Effector memory CD8-positive, alpha-beta T cell (primary cell): Measurements from ENCODE around the gene TACC2.
"Not testable (repeated sequence)": the region's sequence is repeated elsewhere in the genome, so short reads cannot be mapped to it uniquely, and the experiment has no call there.

Experiments
- ATAC-seq: fragments of 150-1000 bp; cut with Tn5 transposase; replicated peaks from 2 replicates; pipeline ENCODE4 v1.10.0; 2021; ENCODE audit warnings: mild to moderate bottlenecking, moderate library complexity
- DNase-seq, 3 experiments: peaks; one replicate each; pipeline ENCODE4 v3.0.0; 2021
- H3K27ac Mint-ChIP-seq, 2 donors: one replicate each; pipeline ENCODE4 v1.8.0; 2022; ENCODE audit warnings: mild to moderate bottlenecking in 2 of 2, mixed read lengths in 2 of 2, moderate library complexity in 2 of 2
- H3K27me3 Mint-ChIP-seq, 2 donors: one replicate each; pipeline ENCODE4 v1.8.0; 2022; ENCODE audit warnings: mixed read lengths in 2 of 2
- H3K36me3 Mint-ChIP-seq: one replicate; pipeline ENCODE4 v1.8.0; 2022; ENCODE audit warnings: mild to moderate bottlenecking, moderate library complexity, mixed read lengths; ENCODE audit not compliant: insufficient read depth
- H3K4me1 Mint-ChIP-seq, 2 donors: one replicate each; pipeline ENCODE4 v1.8.0; 2022; ENCODE audit warnings: low read depth in 2 of 2, mixed read lengths in 2 of 2
- H3K4me3 Mint-ChIP-seq, 2 donors: one replicate each; pipeline ENCODE4 v1.8.0; 2022; ENCODE audit warnings: mild to moderate bottlenecking in 2 of 2, mixed read lengths in 2 of 2, moderate library complexity in 2 of 2
- H3K9me3 Mint-ChIP-seq, 2 donors: one replicate each; pipeline ENCODE4 v1.8.0; 2022; ENCODE audit warnings: mixed read lengths in 2 of 2

The TACC2 gene

DNA sequence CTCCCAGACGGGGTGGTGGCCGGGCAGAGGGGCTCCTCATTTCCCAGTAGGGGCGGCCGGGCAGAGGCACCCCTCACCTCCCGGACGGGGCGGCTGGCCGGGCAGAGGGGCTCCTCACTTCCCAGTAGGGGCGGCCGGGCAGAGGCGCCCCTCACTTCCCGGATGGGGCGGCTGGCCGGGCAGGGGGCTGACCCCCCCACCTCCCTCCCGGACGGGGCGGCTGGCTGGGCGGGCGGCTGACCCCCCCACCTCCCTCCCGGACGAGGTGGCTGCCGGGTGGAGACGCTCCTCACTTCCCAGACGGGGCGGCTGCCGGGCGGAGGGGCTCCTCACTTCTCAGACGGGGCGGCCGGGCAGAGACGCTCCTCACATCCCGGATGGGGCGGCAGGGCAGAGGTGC lies 214.2 kb downstream of the TACC2 start:
- not testable (repeated sequence) for H3K4me1 Mint-ChIP-seq, ATAC-seq, H3K27ac Mint-ChIP-seq, H3K9me3 Mint-ChIP-seq, H3K4me3 Mint-ChIP-seq, H3K36me3 Mint-ChIP-seq, DNase-seq
- H3K27me3 Mint-ChIP-seq, result peaks cover 0 to 17% of the 10 kb centered on the region in 2 donors

DNA sequence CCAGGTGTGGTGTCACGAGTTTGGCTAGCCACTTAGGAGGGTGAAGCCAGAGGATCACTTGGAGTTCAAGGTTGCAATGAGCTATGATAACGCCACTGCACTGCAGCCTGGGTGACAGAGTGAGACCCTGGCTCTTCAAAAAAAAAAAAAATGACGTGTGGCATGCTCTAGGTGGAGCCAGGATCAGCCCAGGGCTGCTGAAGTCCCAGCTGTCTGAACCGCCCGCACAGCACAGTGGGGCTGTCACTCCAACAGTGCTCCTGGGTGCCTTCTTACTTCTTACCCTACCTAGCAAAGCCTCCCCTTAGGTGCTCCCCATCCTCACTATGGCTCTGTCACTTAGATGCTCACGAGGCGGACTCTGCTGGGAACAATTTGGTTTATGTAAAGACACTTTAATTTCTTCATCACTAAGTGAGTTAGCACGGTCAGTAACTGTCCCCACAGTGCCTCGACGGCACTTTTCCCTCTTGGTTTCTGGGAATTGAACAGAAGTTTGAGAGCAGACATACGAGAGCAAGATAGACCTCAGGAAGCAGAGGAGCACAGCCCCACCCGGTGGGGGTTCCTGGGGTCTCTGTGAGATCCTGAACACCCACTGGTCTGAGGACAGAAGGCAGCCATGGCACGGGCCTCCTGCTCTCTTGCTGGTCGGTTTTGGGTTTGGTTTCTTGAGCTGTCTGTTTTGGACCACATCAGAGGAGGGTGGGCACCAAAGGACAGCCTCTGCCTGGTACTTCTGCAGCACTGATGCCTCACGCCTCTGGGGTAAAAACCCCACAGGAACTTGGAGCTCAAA lies 215.9 kb downstream of the TACC2 start:
- H3K4me1 Mint-ChIP-seq, result no peaks in the 10 kb centered on the region
- ATAC-seq (no peak), DNase-seq (no peak)
- no peaks in the 10 kb centered on the region for H3K9me3 Mint-ChIP-seq
- H3K27ac Mint-ChIP-seq, result no peak overlapping the region
- no peaks in the 10 kb centered on the region for H3K36me3 Mint-ChIP-seq
- no peak overlapping the region for H3K4me3 Mint-ChIP-seq
- H3K27me3 Mint-ChIP-seq, result peaks cover 8 to 23% of the 10 kb centered on the region in 2 donors

DNA sequence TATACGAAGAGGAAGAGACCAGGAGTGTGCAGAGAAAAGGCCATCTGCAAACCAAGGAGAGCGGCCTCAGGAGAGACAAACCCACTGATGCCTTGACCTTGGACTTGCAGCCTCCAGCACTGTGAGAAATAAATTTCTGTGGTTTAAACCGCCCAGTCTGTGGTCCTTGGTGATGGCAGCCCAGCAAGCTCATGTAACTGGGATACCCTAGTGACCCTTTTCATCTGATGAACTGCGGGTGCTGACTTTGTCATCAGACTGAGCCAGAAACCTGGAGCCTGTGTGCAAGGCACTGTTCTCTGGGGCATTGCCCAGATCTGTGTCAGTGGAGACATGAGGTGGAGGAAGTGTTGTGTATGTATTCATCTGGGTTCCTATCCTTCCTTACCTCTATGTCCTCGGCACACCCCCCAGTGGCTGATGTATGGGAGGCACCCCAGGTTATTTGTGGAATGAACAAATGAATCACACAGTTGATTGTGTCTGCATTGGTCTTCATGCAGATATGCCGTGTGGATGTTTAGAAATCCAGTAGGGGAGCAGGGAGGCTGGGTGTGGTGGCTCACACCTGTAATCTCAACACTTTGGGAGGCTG lies 217.6 kb downstream of the TACC2 start:
- no peaks in the 10 kb centered on the region for H3K4me1 Mint-ChIP-seq
- no peak overlapping the region for H3K4me3 Mint-ChIP-seq
- no peak overlapping the region for H3K27ac Mint-ChIP-seq
- peaks cover 11 to 34% of the 10 kb centered on the region in 2 donors for H3K27me3 Mint-ChIP-seq
- ATAC-seq (no peak), DNase-seq (no peak)
- H3K36me3 Mint-ChIP-seq, result no peaks in the 10 kb centered on the region
- H3K9me3 Mint-ChIP-seq, result no peaks in the 10 kb centered on the region

DNA sequence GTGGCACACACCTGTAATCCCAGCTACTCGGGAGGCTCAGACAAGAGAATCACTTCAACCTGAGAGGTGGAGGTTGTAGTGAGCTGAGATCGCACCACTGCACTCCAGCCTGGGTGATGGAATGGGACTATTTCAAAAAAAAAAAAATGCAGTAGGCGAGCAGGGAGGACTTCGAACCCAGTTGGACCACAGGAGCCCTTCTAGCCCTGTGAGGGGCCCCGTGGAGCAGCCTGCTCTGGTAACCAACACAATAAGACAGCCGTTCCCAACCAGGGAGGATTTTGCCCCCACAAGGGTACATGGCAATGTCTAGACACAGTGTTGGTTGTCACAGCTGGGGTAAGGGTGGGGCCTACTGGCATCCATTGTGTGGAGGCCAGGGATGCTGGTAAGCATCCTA lies 218.2 kb downstream of the TACC2 start:
- Mint-ChIP-seq H3K36me3 (no peaks in the 10 kb centered on the region), H3K27me3 (peaks cover 11 to 40% of the 10 kb centered on the region in 2 donors), H3K4me1 (no peaks in the 10 kb centered on the region), H3K27ac (no peak overlapping the region), H3K4me3 (no peak overlapping the region), H3K9me3 (no peaks in the 10 kb centered on the region)
- DNase-seq, result no peak
- no peak for ATAC-seq

DNA sequence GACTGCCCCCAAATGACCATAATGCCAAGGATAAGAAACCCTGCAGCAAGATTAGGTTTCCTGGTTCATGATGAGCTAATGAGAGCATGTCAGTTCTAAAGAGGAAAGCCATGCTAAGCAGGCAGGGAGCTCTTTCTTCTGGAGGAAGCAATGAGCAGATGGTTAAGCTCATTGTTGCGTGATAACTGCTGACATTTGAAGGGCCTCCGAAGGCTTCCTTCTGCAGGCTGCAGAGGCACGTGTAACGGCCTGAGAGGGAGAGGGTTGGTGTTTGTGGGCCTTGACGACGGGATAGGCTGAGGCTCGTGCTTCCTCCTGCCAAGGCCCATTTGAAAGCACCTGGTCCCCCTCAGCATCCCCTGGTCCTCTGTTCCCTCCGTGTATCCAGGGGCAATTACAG lies 218.6 kb downstream of the TACC2 start:
- no peak overlapping the region for H3K4me3 Mint-ChIP-seq
- no peaks in the 10 kb centered on the region for H3K9me3 Mint-ChIP-seq
- DNase-seq, result no peak
- H3K27me3 Mint-ChIP-seq, result peaks cover 11 to 44% of the 10 kb centered on the region in 2 donors
- no peaks in the 10 kb centered on the region for H3K4me1 Mint-ChIP-seq
- H3K36me3 Mint-ChIP-seq, result no peaks in the 10 kb centered on the region
- no peak overlapping the region for H3K27ac Mint-ChIP-seq
- no peak for ATAC-seq

DNA sequence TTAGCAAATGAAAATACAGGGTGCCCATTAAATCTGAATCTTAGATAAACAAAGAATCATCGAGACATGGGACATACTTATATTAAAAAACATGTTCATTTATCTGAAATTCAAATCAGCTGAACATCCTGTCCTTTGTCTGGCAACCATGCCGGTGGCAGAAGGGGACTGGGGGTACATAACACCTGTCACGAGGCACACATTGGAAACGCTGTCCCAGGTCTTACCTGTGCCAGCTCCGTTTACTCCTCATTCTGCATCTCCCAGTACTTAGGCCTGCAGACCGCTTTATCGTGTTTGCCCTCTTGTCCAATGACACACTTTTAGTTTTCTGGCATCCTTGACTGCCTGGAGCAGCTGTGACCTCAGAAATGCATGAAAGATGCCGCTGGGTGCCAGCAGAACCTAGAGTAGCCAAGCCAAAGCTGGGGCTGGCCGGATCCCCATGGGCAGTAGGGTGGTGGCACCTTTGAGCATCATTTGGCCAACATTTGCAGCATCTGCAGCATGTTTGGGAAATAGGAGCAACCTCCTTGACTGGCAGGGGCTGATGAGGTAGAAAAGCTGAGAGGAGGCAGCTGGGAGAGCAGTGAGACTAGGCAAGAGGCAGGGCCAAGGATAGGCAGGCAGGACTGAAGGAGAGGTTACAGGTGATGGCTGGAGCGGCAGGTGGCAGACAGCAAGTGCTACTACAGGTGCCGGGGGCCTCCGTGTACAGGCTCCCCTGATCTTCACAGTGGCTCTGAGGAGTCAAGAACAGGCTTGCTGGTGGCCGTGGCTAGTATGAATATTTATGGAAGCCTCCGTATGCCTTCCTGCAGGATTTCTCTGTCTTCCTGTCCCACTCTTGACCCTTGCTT lies 219.8 kb downstream of the TACC2 start:
- ATAC-seq (no peak), DNase-seq (no peak)
- Mint-ChIP-seq H3K4me1 (no peaks in the 10 kb centered on the region), H3K27me3 (peaks cover 19 to 48% of the 10 kb centered on the region in 2 donors), H3K36me3 (no peaks in the 10 kb centered on the region), H3K27ac (no peak overlapping the region), H3K4me3 (no peak overlapping the region), H3K9me3 (no peaks in the 10 kb centered on the region)

DNA sequence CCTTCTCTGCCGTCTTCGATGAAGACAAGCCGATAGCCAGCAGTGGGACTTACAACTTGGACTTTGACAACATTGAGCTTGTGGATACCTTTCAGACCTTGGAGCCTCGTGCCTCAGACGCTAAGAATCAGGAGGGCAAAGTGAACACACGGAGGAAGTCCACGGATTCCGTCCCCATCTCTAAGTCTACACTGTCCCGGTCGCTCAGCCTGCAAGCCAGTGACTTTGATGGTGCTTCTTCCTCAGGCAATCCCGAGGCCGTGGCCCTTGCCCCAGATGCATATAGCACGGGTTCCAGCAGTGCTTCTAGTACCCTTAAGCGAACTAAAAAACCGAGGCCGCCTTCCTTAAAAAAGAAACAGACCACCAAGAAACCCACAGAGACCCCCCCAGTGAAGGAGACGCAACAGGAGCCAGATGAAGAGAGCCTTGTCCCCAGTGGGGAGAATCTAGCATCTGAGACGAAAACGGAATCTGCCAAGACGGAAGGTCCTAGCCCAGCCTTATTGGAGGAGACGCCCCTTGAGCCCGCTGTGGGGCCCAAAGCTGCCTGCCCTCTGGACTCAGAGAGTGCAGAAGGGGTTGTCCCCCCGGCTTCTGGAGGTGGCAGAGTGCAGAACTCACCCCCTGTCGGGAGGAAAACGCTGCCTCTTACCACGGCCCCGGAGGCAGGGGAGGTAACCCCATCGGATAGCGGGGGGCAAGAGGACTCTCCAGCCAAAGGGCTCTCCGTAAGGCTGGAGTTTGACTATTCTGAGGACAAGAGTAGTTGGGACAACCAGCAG lies 221.7 kb downstream of the TACC2 start:
- Mint-ChIP-seq H3K4me1 (no peaks in the 10 kb centered on the region), H3K4me3 (no peak overlapping the region), H3K9me3 (no peaks in the 10 kb centered on the region), H3K36me3 (no peaks in the 10 kb centered on the region), H3K27me3 (peaks cover 24 to 60% of the 10 kb centered on the region in 2 donors), H3K27ac (no peak overlapping the region)
- ATAC-seq (no peak), DNase-seq (no peak)

DNA sequence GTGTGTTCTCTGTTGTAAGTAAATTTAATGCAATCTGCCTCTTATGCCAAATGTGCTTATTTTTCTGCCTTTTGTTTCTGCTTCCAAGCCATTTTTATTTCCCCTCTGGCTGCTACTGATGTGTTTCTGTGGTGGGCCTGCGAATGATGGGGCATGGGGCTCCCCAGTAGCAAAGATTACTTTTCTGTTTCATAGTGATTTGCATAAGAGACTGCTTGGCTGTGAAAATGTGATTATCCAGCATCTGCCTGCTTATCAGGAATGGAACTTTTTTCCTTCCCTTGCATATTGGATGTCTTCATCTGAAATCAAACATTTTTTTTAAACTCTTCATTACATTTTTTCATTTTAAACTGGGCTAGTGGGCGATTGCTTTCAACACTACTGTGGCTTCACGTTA lies 224.4 kb downstream of the TACC2 start:
- no peaks in the 10 kb centered on the region for H3K4me1 Mint-ChIP-seq
- H3K36me3 Mint-ChIP-seq, result no peaks in the 10 kb centered on the region
- H3K9me3 Mint-ChIP-seq, result no peaks in the 10 kb centered on the region
- ATAC-seq, result no peak
- H3K4me3 Mint-ChIP-seq, result no peak overlapping the region
- no peak overlapping the region for H3K27ac Mint-ChIP-seq
- H3K27me3 Mint-ChIP-seq, result peaks cover 33 to 57% of the 10 kb centered on the region in 2 donors
- no peak for DNase-seq

DNA sequence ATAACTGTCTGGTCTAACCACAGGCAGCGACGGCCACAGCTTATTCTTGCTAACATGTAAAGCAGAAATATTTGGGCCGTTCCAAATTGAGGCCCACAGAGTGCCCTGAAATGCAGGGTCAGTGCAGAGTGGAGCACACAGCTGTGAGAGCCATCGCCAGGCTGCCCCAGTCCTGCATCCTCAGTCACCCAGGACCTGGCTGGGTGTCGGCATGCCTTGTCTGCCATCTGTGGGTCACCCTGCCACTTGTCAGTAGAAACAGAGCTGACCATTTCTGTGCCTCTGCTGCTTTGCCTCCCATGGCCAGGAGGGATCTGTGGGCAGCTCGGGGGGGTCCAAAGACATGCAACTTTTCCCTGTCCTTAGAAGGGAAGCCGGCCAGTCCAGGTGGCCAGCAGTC lies 224.8 kb downstream of the TACC2 start:
- Mint-ChIP-seq H3K9me3 (no peaks in the 10 kb centered on the region), H3K4me1 (no peaks in the 10 kb centered on the region), H3K4me3 (no peak overlapping the region), H3K27ac (no peak overlapping the region), H3K36me3 (no peaks in the 10 kb centered on the region), H3K27me3 (peaks cover 36 to 59% of the 10 kb centered on the region in 2 donors)
- ATAC-seq (no peak), DNase-seq (no peak)

DNA sequence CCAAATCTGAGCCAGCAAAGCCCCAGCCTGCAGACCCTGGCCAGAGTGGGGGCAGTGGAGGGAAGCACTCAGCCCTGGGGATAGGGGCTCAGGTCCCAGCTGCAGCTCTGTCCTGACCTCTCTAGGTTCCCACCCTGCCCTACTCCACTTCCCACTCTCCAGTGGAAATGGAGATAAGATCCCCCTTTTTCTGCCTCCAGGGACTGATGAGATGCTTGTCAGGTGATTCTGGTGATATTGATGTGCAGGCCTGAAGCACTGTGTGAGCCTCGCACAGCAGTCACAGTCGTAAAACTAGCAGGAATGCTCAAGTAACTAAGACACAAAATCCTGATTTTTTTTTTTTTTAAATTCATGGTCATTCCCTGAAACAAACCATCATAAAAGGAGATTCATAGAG lies 227.1 kb downstream of the TACC2 start:
- Mint-ChIP-seq H3K36me3 (no peaks in the 10 kb centered on the region), H3K27ac (no peak overlapping the region), H3K9me3 (no peaks in the 10 kb centered on the region), H3K27me3 (peaks cover 31 to 52% of the 10 kb centered on the region in 2 donors), H3K4me1 (peaks cover 0 to 2% of the 10 kb centered on the region in 2 donors), H3K4me3 (no peak overlapping the region)
- ATAC-seq (no peak), DNase-seq (no peak)

DNA sequence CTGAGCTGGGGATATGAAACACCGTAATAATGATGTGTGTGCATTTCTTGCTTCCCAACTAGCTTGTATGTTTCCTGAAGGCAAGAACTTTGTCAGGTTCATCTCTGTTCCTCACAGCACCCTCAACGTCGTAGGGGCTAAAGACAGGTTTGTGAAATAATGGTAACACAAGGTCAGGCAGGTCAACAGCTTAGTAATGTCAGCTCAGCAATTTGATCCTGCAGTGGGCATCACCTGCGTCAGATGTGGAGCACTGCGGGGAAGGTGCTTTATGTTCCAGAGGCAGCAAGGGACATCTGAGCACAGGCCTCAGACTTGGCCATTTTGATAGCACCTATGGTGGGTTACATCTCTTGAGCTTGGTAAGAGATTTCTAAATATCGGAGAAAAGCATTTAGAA lies 230.4 kb downstream of the TACC2 start:
- no peak overlapping the region for H3K4me3 Mint-ChIP-seq
- H3K27ac Mint-ChIP-seq, result no peak overlapping the region
- H3K9me3 Mint-ChIP-seq, result no peaks in the 10 kb centered on the region
- no peak for DNase-seq
- no peak for ATAC-seq
- peaks cover 0 to 2% of the 10 kb centered on the region in 2 donors for H3K4me1 Mint-ChIP-seq
- H3K27me3 Mint-ChIP-seq, result peaks cover 24 to 50% of the 10 kb centered on the region in 2 donors
- H3K36me3 Mint-ChIP-seq, result no peaks in the 10 kb centered on the region

DNA sequence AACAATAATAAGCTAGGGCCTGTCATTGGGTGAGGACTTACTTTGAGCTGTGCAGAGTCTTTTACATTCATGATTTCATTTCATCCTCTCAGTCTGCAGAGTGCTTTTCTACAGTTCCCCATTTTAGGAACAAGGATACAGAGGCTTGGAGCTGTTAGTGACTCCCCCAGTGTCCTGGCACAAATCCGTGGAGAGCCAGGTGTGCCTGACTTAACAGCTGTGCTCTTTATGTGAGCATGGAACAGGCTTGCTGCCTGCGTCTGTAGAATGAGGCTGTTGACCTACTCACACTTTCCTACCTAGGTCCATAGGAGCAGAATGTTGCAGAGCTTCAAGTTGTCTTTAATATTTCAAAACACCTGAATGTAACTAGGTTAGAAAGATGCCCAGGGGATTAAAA lies 231.8 kb downstream of the TACC2 start:
- Mint-ChIP-seq H3K4me1 (peaks cover 0 to 2% of the 10 kb centered on the region in 2 donors), H3K36me3 (no peaks in the 10 kb centered on the region), H3K9me3 (no peaks in the 10 kb centered on the region), H3K27me3 (peaks cover 30 to 50% of the 10 kb centered on the region in 2 donors), H3K27ac (no peak overlapping the region), H3K4me3 (no peak overlapping the region)
- no peak for DNase-seq
- no peak for ATAC-seq

DNA sequence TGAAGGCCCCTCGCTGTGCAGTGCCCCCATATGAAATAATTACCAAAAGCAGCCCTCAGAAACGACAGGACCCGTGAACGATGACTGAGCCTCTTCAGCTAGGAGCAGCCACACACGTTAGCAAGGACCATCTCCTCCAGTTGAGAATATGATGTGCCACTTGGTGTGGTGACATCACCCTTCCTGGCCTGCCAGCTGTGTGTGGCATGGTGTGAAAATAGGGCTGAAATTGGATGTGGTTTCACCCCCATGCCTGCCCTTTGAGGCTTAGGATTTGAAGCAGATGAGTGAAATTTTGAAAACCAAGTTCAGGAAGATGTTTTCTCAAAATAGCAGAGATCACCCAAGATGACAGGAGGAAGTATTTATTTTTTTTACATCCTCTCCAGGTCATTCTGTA lies 233.0 kb downstream of the TACC2 start:
- no peaks in the 10 kb centered on the region for H3K36me3 Mint-ChIP-seq
- peaks cover 31 to 60% of the 10 kb centered on the region in 2 donors for H3K27me3 Mint-ChIP-seq

More for the DNA sequence above, 233.0 kb downstream of the TACC2 start:
- no peak for DNase-seq
- H3K4me1 Mint-ChIP-seq, result peaks cover 0 to 2% of the 10 kb centered on the region in 2 donors
- no peak overlapping the region for H3K27ac Mint-ChIP-seq
- no peak overlapping the region for H3K4me3 Mint-ChIP-seq
- no peaks in the 10 kb centered on the region for H3K9me3 Mint-ChIP-seq
- ATAC-seq, result no peak
